T-helper 2 cell treated with Interferon-gamma antibody and Interleukin-4, amounts not matched to agents 100 ng/mL and 5 ng/mL, for 36 hours (primary cell): Measurements from ENCODE around the gene MATK. TPM values are rescaled to one million over a fixed set of nuclear protein-coding genes. Genes with fewer than 3 reads are reported as not detected.
"Not testable (repeated sequence)": the region's sequence is repeated elsewhere in the genome, so short reads cannot be mapped to it uniquely, and the experiment has no call there.

Experiments used
- intact Hi-C: fragments of 100-400 bp; cut with micrococcal nuclease; formaldehyde crosslinking; loops from one replicate; pipeline ENCODE4 v1.15.1; 2023
- total RNA-seq: library from RNA; stranded (reverse); gene quantifications from 2 replicates; pipeline ENCODE4 v1.2.3, GENCODE V29; 2022

Gene MATK
- total RNA-seq, 1 donor from 2014 or later = 16.4 TPM

DNA sequence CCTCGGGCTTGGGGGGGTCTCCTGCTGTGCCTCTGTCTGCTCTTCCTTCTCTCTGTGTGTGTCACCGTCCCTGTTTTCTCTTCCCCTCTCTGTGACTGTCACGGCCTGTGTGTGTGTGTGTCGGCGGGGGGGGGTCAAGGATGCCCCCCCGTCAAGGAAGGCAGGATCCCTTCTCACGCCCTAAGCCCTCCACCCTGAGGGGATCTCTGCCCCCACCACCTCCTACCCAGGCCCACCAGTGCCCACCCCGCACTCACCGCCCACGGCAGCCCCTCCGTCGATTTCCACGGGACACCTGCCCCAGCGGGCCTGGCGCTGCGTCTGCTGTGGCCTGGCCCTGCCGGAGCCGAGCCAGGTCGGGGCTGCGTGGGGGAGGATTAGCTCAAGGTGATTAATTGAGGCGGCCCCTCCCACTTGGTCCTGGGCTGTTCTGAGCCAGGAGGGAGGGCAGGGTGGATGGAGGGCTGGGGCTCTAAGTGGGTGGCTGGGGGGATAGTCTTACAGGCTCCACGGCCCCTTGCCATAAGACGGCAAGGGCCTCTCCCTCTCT is 14.2 kb downstream of the MATK start, which contains the start of gene RAX2:
Gene RAX2, minus strand, starts transcription at position 323 of the 550 bp plus-strand sequence. CDS start 486 bp downstream, outside the sequence.
- intact Hi-C loops = no loop called here

DNA sequence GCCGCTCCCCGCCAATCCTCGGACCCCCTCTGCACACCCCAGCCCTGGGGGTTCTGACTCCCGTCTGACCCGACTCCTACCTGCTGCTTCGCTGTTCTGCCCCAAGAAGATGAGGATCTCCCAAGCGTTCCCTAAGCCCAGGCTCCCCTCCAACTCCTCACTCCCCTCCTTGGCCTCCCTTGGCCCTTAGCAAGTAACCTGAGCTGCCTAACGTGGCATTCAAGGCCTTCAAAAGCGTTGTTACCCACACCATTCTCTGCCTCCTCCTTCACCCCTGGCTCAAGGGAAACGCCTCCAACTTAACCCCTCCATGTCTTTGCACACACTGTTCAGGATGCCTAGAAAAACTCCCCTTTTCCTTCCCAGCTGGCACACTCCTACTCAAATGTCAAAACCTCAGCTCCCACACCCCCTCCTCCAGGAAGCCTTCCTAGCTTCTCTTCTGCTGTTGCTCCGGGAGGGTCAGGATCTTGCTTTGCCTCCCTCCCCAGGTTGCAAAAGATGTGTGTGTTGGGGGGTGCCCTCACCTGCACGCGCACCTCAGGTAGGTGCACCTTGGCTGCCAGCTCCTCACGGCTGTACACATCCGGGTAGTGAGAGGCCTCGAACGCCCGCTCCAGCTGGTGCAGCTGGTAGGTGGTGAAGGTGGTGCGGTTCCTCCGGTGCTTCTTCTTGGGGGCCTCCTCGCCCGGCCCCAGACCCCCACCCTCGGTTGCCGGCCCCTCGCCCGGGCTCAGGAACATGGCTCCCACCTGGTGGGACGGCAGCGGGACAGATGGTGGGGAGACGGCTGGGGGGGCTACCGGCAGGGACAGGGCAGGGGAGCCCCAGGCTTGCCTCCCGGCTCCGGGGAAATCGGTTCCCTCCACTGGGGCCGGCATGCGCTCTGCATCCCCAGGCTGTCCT is 14.9 kb downstream of the MATK start:
- intact Hi-C loops = no loop called here

GRCh38 chr19:3770136-3770999 is 15.8 kb downstream of the MATK start:
- intact Hi-C loops = no loop called here

DNA sequence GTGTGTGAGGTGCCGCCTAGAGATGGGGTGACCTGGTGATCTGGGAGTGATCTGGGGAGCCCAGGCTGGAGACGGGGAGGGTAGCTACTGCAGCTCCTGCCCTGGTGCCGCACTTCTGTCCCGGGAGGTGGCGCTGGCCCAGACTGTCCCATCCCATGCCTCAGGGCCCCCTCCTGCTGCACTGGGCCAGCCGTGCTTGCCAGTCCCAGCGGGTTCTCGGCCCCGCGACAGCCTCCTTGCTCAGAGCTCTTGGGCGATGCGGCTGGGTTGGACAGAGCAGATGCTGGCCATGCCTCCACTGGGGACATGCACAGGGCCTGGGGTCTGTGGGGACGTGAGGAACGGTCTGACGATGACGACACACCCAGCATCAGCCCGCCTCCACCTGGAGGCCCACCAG is 16.7 kb downstream of the MATK start:
- intact Hi-C loops = no loop called here

GRCh38 chr19:3768748-3769099 is 17.5 kb downstream of the MATK start:
- intact Hi-C loops = no loop called here

GRCh38 chr19:3768015-3768747 is 18.0 kb downstream of the MATK start:
- intact Hi-C loops = no loop called here

DNA sequence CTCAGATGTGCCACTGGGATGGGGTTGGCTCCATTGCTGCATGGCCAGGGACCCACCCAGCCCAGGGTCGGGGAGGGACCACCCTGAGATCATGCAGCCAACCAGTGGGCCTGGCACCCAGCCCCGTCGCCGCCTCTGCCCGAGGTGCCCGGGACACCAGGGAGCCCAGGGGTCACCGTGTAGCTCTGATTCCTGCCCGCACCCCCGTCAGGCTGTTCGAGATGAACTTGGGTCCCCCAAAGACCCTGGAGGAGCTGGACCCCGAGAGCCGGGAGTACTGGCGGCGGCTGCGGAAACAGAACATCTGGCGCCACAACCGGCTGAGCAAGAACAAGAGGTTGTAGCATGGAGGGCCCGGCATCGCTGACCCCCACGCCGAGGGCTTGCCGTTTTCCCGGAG is 19.1 kb downstream of the MATK start:
- intact Hi-C loops = no loop called here

GRCh38 chr19:3766520-3766919 is 19.7 kb downstream of the MATK start:
- intact Hi-C loops = no loop called here

- intact Hi-C loops = not testable (repeated sequence)
Observed at GRCh38 chr19:3765757-3766156, 20.4 kb downstream of the MATK start.

DNA sequence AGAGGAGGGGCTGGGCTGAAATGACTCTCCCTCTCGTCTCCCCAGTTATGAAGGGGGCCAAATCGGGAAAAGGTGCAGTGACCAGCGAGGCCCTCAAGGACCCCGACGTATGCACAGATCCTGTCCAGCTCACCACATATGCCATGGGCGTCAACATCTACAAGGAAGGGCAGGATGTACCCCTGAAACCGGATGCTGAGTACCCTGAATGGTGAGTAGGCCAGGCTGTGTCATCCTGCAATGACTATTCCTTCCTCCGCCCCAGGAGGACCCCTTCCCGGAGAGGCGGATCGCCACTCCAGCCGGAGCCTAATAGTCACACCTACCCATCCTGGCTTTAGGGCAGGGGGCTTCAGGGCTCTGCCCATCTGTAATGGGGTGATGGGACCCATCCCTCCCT is 21.1 kb downstream of the MATK start:
- intact Hi-C loops = no loop called here

- intact Hi-C loops = loop anchor here (2.0 to 5.0 kb wide), 5 partner anchors 50 to 484 kb away; partner anchors contain the start of genes EEF2, PIP5K1C and YJU2
Observed at GRCh38 chr19:3762501-3763459, 23.4 kb downstream of the MATK start, which contains the start of gene MRPL54. Gene MRPL54 (plus strand): TSS chr19:3762682. CDS start chr19:3762701, 19 bp downstream.

DNA sequence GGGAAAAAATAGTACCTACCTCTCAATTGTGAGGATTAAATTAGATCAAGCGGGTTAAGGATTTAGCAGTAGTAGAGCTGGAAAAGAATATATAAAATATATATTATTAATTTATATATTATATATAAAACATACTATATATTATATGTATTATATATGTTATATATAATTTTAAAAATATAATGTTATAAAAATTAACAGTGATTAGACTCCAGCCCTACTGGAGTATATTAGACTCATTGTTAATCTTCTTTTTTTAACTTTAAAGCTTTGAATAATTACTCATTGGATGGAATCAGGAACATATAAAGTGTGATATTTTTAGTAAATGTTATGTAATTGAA is 24.1 kb downstream of the MATK start:
- intact Hi-C loops = loop anchor here (2.0 to 5.0 kb wide), 5 partner anchors 51 to 485 kb away; partner anchors contain the start of genes EEF2, PIP5K1C and YJU2

DNA sequence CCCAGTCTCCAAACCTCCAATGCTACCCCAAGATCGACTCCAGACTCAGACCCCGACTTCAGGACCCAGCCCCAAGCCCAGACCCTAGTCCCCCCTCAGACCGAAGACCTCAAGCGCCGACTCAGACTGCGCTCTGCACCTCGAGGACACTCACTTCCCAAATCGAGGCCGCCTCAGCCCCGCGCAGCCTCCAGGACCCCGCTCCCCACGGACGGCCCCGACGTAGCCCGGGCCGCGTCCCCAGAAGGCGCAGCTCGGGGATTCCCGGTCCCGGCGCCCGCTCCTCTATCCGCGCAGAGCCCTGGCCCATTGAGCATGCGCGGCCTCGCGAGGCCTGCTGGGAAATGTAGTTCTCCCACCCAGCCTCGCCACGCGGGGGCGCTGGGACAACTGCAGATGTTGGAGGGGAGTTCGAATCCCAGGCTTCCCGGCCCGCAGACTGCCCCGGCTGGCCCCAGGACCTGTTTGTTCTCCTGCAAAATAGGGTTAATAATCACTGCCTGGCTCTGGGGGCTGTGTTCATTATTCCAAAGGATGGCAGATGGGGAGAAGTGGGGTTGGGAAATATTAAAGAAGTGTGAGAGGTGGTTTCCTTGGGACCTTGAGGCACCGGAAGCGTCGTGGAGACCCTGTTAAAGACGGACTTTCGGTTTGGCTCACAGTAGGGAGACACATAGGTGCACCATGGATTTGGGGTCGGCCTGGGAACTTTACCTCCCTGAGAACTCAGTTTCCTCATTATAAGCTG is 24.6 kb downstream of the MATK start, which contains the start of gene APBA3:
Gene APBA3, minus strand, starts transcription at position 311 of the 748 bp plus-strand sequence. CDS start 1,428 bp downstream, outside the sequence.
- intact Hi-C loops = loop anchor here (2.0 to 5.0 kb wide), 5 partner anchors 51 to 485 kb away; partner anchors contain the start of genes EEF2, PIP5K1C and YJU2

- intact Hi-C loops = loop anchor here (5.0 kb wide), 1 partner anchor 226 kb away; the partner anchor contains the start of gene EEF2
Observed at GRCh38 chr19:3760871-3761361, 25.3 kb downstream of the MATK start.

DNA sequence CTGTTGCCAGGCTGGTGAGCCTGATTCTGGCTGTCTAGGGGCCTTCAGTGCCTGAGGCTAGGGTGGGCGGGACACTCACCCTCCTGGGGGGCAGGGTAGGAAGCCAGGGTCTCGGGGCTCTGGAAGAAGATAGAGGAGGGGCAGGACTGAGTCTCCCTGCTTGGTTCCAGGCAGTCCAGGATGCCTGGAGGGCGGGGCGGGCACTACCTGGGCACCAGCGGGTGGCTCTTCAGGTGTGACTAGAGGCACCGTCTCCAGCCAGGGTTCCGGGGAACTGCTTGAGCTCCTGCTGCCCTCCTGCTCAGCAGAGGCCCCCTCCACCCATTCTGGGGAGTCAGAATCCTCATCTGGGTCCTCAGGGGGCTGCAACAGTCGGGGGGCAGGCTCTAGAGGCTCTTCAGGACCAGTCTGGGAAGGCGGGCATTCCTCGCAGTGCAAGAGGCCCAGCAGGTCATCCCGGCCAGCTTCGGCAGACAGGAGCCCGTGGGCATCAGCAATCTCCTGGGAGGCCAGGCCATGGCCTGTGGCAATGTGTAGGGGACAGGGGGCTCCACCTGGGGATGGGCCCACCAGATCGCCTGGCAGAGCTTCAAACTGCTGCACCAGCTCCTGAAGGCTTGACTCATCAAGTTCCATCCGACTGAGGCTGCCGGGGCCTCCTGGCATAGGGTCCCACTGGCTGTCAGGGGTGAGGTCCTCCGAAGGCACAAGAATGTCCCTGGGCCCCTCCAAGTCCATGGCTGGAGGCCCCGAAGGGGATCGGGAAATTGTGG is 26.5 kb downstream of the MATK start:
- intact Hi-C loops = loop anchor here (5.0 kb wide), 1 partner anchor 228 kb away; the partner anchor contains the start of gene EEF2

- intact Hi-C loops = not testable (repeated sequence)
Observed at GRCh38 chr19:3758297-3758696, 27.9 kb downstream of the MATK start.

DNA sequence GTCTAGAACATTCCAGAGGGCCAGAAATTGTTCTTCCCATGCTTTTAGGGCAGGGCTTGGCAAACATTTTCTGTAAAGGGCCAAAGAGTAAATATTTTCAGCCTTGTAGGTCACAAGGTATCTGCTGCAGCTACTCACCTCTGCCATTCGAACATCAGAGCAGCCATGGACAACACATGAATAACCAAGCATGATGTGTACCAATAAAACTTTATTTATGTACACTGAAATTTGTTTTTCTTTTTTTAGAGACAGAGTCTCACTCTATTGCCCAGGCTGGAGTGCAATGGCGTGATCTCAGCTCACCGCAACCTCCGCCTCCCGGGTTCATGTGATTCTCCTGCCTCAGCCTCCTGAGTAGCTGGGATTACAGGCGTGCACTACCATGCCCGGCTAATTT is 28.5 kb downstream of the MATK start:
- intact Hi-C loops = not testable (repeated sequence)
